GM19324 (cell line): Measurements from ENCODE around the gene CDYL2.
"Not testable (repeated sequence)": the region's sequence is repeated elsewhere in the genome, so short reads cannot be mapped to it uniquely, and the experiment has no call there.

Experiments
- ATAC-seq: cut with Tn5 transposase; IDR thresholded peaks from one replicate; pipeline ENCODE4 v1.9.1; 2021; ENCODE audit warnings: mild to moderate bottlenecking, moderate library complexity; ENCODE audit not compliant: unreplicated experiment, low FRiP score

CDYL2 gene

GRCh38 chr16:80752541-80752940 lies 51.9 kb downstream of the CDYL2 start:
- no peak for ATAC-seq

- no peak for ATAC-seq
Observed at GRCh38 chr16:80751167-80751566, 53.2 kb downstream of the CDYL2 start.

GRCh38 chr16:80746231-80746630 lies 58.2 kb downstream of the CDYL2 start:
- no peak for ATAC-seq

- no peak for ATAC-seq
Observed at GRCh38 chr16:80744856-80745255, 59.5 kb downstream of the CDYL2 start.

GRCh38 chr16:80743772-80744171 lies 60.6 kb downstream of the CDYL2 start:
- ATAC-seq: no peak

- ATAC-seq: no peak
Observed at GRCh38 chr16:80743273-80743672, 61.1 kb downstream of the CDYL2 start.

GRCh38 chr16:80742331-80742730 lies 62.1 kb downstream of the CDYL2 start:
- ATAC-seq: no peak

- ATAC-seq: no peak
Observed at GRCh38 chr16:80741724-80742123, 62.7 kb downstream of the CDYL2 start.

GRCh38 chr16:80739523-80739922 lies 64.9 kb downstream of the CDYL2 start:
- ATAC-seq: no peak

GRCh38 chr16:80738521-80738920 lies 65.9 kb downstream of the CDYL2 start:
- ATAC-seq: no peak

GRCh38 chr16:80735846-80736245 lies 68.6 kb downstream of the CDYL2 start:
- no peak for ATAC-seq

- no peak for ATAC-seq
Observed at GRCh38 chr16:80733407-80733806, 71.0 kb downstream of the CDYL2 start.

- ATAC-seq: no peak
Observed at GRCh38 chr16:80731915-80732314, 72.5 kb downstream of the CDYL2 start.

- ATAC-seq: not testable (repeated sequence)
Observed at GRCh38 chr16:80727066-80727763, 77.2 kb downstream of the CDYL2 start.

GRCh38 chr16:80725566-80726162 lies 78.7 kb downstream of the CDYL2 start:
- no peak for ATAC-seq

GRCh38 chr16:80723981-80724380 lies 80.4 kb downstream of the CDYL2 start:
- ATAC-seq: no peak

GRCh38 chr16:80723091-80723490 lies 81.3 kb downstream of the CDYL2 start:
- no peak for ATAC-seq

GRCh38 chr16:80720804-80721371 lies 83.5 kb downstream of the CDYL2 start:
- ATAC-seq: no peak

GRCh38 chr16:80719573-80719972 lies 84.8 kb downstream of the CDYL2 start:
- ATAC-seq: no peak

GRCh38 chr16:80718480-80719220 lies 85.7 kb downstream of the CDYL2 start:
- no peak for ATAC-seq

- ATAC-seq: no peak
Observed at GRCh38 chr16:80717611-80718010, 86.8 kb downstream of the CDYL2 start.
